Activated T-helper 1 cell treated with anti-CD3 and anti-CD28 coated beads, Interleukin-12 subunit alpha, Interleukin-12 subunit beta, Interleukin-2, Interleukin-4 antibody, amounts not matched to agents 30 ng/mL and 10 ng/mL and 1 ng/mL, durations not matched to agents 14 hours and 24 hours and 36 hours (primary cell): ENCODE measurements around the gene SLC44A1. TPM values are rescaled to one million over a fixed set of nuclear protein-coding genes. Genes with fewer than 3 reads are reported as not detected.

Source experiments
- DNase-seq: peaks from one replicate; pipeline ENCODE4 v3.0.0; 2021; ENCODE audit warnings: low spot score
- H3K27ac Mint-ChIP-seq: one replicate; pipeline ENCODE4 v1.8.0; 2021; ENCODE audit warnings: mild to moderate bottlenecking, mixed read lengths
- H3K27me3 Mint-ChIP-seq: one replicate; pipeline ENCODE4 v1.8.0; 2022; ENCODE audit warnings: mild to moderate bottlenecking, moderate library complexity, mixed read lengths; ENCODE audit not compliant: insufficient read depth
- H3K36me3 Mint-ChIP-seq: one replicate; pipeline ENCODE4 v1.8.0; 2021; ENCODE audit warnings: low read depth, mixed read lengths
- H3K4me1 Mint-ChIP-seq: one replicate; pipeline ENCODE4 v1.8.0; 2021; ENCODE audit warnings: low read depth, mixed read lengths
- H3K4me3 Mint-ChIP-seq: one replicate; pipeline ENCODE4 v1.8.0; 2021; ENCODE audit warnings: mild to moderate bottlenecking, moderate library complexity, mixed read lengths
- H3K9me3 Mint-ChIP-seq: one replicate; pipeline ENCODE4 v1.8.0; 2021; ENCODE audit warnings: mixed read lengths
- intact Hi-C: fragments of 100-400 bp; cut with micrococcal nuclease; formaldehyde crosslinking; loops from one replicate; pipeline ENCODE4 v1.15.1; 2024
- total RNA-seq: library from RNA; stranded (reverse); gene quantifications from 2 replicates; pipeline ENCODE4 v1.2.3, GENCODE V29; 2022

Gene SLC44A1
- total RNA-seq, 1 donor from 2014 or later: 3.8 TPM

DNA sequence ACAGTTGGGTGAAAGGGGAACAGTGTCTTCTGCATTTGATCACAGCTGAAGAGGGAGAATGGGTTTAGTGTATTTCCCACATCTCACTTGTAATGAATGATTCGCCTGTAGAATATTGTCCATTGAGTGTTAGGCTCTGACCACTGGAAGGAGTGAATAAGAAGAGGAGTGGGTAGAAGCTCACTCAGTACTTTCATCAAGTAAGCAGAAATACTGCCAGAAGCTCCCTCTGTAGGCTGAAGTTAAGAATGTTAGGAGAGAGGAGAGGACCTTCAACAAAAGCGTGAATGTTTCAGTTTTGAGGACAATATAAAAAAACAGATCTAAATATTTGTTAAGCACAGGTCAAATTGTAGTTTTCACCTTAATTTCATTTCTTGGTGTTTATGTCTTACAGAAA lies 230.9 kb downstream of the SLC44A1 start:
- H3K27ac Mint-ChIP-seq: no peak overlapping the region
- intact Hi-C loops: loop anchor here (2.0 kb wide), 1 partner anchor 49 kb away; no protein-coding TSS in a partner anchor
- DNase-seq: no peak
- H3K27me3 Mint-ChIP-seq: no peaks in the 10 kb centered on the region
- no peaks in the 10 kb centered on the region for H3K9me3 Mint-ChIP-seq
- H3K4me3 Mint-ChIP-seq: no peak overlapping the region
- no peaks in the 10 kb centered on the region for H3K36me3 Mint-ChIP-seq
- H3K4me1 Mint-ChIP-seq: no peaks in the 10 kb centered on the region

- H3K27ac Mint-ChIP-seq: no peak overlapping the region
- H3K36me3 Mint-ChIP-seq: no peaks in the 10 kb centered on the region
- no peaks in the 10 kb centered on the region for H3K4me1 Mint-ChIP-seq
- no peaks in the 10 kb centered on the region for H3K9me3 Mint-ChIP-seq
- intact Hi-C loops: no loop called here
- H3K27me3 Mint-ChIP-seq: no peaks in the 10 kb centered on the region
- H3K4me3 Mint-ChIP-seq: no peak overlapping the region
- DNase-seq: no peak
These were observed 235.4 kb downstream of the SLC44A1 start for GRCh38 chr9:105479846-105480245.

GRCh38 chr9:105483618-105484017 lies 239.2 kb downstream of the SLC44A1 start:
- Mint-ChIP-seq H3K27ac (no peak overlapping the region), H3K4me1 (no peaks in the 10 kb centered on the region), H3K9me3 (no peaks in the 10 kb centered on the region), H3K36me3 (no peaks in the 10 kb centered on the region), H3K27me3 (no peaks in the 10 kb centered on the region), H3K4me3 (no peak overlapping the region)
- DNase-seq: no peak
- intact Hi-C loops: no loop called here

- Mint-ChIP-seq H3K4me3 (no peak overlapping the region), H3K27ac (no peak overlapping the region), H3K27me3 (no peaks in the 10 kb centered on the region), H3K4me1 (no peaks in the 10 kb centered on the region), H3K9me3 (no peaks in the 10 kb centered on the region), H3K36me3 (no peaks in the 10 kb centered on the region)
- no peak for DNase-seq
- intact Hi-C loops: no loop called here
These were observed 239.8 kb downstream of the SLC44A1 start for GRCh38 chr9:105484226-105484625.

DNA sequence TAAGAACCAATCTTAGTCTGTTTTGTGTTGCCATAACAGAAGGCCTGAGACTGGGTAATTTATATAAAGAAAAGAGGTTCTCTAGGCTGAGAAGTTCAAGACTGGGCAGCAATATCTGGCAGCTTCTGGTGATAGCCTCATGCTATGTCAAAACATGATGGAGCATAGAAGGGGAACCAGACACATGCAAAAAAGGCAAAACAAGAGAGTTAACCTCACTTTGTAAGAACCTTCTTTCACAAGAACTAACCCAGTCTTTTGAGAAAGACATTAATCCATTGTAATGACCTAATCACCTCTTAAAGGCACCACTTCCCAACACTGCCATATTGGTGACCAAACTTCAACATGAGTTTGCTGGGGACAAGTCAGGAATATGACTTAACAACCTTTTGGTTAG lies 240.7 kb downstream of the SLC44A1 start:
- Mint-ChIP-seq H3K27me3 (no peaks in the 10 kb centered on the region), H3K36me3 (no peaks in the 10 kb centered on the region), H3K9me3 (no peaks in the 10 kb centered on the region), H3K27ac (no peak overlapping the region), H3K4me1 (no peaks in the 10 kb centered on the region), H3K4me3 (no peak overlapping the region)
- intact Hi-C loops: no loop called here
- no peak for DNase-seq

Other genes starting within 250 kb of the SLC44A1 start
- 3.4 and 3.5 TPM in 2 replicates for gene FSD1L, start 203.4 kb downstream of the SLC44A1 start, total RNA-seq